Suprapubic skin (tissue), 4 donors: ENCODE results near the gene GIMAP8.

Experiments
- EP300 ChIP-seq: sonication (generic); formaldehyde crosslinking; IDR thresholded peaks from one replicate; pipeline ENCODE4 v1.6.1; 2017; ENCODE audit warnings: antibody characterized with exemption
- POLR2A ChIP-seq, 2 donors: fragments of 450-650 bp; IDR thresholded peaks; one replicate each; pipeline ENCODE4 v1.6.1; 2017; ENCODE audit warnings: antibody characterized with exemption in 2 of 2, mild to moderate bottlenecking in 2 of 2, moderate library complexity in 2 of 2
- POLR2AphosphoS5 ChIP-seq, 3 donors: sonication (generic); formaldehyde crosslinking; IDR thresholded peaks; one replicate each; pipeline ENCODE4 v1.6.1; 2017; ENCODE audit warnings: antibody characterized with exemption in 3 of 3
- TF ChIP-seq, protein P1 (sequence below), 2 donors: fragments of 200-600 bp in 1 of 2; fragments of 450-650 bp in 1 of 2; sonication (generic) in 1 of 2; IDR thresholded peaks; one replicate each; pipeline ENCODE4 v1.5.1; 2016 to 2019; ENCODE audit warnings: antibody characterized with exemption in 2 of 2, mild to moderate bottlenecking in 1 of 2, moderate library complexity in 1 of 2

GRCh38 chr7:150481186-150481920 lies 30.9 kb downstream of the GIMAP8 start:
- TF ChIP-seq EP300 (no peak), POLR2A (IDR thresholded peaks at IDR 0.05) (no peak), POLR2AphosphoS5 (IDR thresholded peaks at IDR 0.05) (no peak)
- TF ChIP-seq, protein P1, sequence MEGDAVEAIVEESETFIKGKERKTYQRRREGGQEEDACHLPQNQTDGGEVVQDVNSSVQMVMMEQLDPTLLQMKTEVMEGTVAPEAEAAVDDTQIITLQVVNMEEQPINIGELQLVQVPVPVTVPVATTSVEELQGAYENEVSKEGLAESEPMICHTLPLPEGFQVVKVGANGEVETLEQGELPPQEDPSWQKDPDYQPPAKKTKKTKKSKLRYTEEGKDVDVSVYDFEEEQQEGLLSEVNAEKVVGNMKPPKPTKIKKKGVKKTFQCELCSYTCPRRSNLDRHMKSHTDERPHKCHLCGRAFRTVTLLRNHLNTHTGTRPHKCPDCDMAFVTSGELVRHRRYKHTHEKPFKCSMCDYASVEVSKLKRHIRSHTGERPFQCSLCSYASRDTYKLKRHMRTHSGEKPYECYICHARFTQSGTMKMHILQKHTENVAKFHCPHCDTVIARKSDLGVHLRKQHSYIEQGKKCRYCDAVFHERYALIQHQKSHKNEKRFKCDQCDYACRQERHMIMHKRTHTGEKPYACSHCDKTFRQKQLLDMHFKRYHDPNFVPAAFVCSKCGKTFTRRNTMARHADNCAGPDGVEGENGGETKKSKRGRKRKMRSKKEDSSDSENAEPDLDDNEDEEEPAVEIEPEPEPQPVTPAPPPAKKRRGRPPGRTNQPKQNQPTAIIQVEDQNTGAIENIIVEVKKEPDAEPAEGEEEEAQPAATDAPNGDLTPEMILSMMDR (IDR thresholded peaks at IDR 0.05): no peak
